ELR (cell line): ENCODE data around the gene ZNF385B.
A peak's percentile ranks its signal among the peaks of the same experiment; 100 is the strongest.
"Not testable (repeated sequence)": the region's sequence is repeated elsewhere in the genome, so short reads cannot be mapped to it uniquely, and the experiment has no call there.

Source experiments
- DNase-seq: peaks from one replicate; pipeline ENCODE4 v3.0.0-alpha.2; 2015; ENCODE audit warnings: low read depth

Gene ZNF385B

DNA sequence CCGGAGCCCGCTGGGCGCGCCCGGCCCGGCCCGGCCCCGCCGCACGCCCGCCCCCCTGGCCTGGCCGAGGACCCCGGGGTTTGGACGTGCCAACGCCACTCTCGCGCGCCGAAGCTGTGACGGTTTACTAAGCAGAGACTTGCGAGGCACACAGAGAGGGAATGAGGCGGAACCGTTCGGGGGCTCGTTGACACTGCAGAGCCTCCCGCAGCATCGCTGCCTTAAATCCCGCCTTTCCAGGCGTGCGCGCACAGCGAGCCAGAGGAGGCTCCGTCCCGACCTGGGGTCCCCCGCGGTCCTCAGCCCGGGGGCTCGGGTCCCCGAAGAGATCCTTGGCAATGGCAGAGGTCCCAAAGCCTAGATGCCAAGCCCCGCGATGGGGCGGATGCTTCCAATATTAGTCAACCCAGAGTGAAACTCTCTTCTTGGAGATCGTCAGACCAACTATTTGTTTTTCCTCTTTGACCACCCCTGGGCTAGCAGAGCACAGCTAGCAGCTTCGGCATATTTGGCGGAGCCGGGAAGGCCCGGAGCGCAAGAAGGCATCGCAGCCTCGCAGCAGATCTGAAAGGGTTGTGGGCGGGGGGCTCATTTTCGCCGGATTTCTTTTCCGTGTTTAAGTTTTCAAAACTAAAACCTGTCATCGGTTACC is at the start of gene ZNF385B:
TSS of gene ZNF385B (minus strand) at position 197 of the 652 bp plus-strand sequence.
- DNase-seq = peak; percentile 56

DNA sequence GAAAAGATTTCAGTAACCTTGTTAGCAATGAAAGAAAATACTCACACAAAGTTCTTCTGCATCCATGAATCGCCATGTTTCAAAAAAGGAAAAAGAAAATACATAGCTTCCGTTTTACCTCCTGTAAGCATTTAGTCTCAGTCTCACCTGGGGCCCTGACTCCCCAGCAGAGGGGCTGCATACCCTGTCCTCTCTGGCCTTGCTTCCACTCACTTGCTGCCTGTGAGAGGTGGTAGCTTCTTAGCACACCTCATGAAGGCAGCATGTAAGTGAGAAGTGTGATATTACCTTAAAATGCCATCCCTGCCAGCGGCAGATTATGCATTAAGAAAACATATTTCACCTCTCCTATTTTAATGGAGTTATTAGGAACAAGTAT is 49.3 kb upstream of the ZNF385B start:
- no peak for DNase-seq

DNA sequence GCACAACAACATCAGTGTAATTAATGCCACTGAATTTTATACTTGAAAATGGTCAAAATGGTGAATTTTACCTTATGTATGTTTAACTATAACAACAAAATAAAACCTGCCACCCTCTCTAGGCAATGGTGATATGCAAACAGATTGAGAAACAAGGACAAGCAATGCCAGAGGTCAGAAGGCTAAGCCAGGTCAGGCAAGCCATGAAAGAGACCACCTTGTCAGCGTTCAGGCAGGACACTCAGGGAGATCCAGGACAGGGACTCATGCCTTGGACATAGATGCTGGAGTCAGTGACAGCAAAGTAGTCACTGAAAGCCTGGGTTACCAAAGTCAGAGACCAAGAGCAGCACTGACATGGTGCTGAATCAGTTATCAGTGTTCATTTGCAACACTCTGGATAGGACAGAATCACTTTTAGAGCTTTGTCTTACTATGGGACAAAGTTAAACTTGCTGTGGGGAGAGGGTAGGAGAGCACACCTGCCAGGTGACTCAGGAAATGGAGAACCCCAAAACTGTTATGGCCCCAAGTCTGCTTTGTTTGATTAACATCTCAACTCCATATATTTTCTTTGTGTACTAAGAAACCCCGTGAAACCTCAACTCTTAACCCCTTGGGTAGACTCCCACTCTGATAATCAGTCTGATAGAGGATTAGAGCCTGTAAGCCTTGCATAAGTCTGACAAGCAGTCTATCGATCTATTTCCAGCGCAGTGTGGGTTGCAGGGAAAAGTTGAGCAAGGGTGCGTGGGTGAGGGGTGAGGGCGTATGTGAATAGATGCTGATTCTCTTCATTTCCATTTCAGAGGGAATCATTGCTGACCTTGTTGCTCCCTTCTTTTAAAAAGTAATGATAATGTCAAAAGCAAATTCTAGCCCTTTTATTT is 48.7 kb upstream of the ZNF385B start:
- DNase-seq = no peak

DNA sequence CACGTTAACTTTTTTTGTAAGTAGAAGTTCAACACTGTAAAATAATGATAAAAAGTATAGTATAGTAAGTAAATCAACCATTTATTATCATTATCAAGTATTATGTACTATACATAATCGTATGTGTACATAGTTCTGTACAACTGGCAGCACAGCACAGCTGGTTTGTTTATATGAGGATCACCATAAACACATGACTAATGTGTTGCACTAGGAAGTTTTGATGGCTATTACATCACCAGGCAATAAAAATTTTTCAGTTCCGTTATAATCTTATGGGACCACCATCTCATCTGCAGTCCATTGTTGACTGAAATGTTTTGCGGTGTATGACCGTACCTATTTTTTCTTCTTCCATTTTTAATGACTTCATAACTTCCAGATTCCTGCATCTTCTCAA is 39.2 kb upstream of the ZNF385B start:
- peak; percentile 57 for DNase-seq

DNA sequence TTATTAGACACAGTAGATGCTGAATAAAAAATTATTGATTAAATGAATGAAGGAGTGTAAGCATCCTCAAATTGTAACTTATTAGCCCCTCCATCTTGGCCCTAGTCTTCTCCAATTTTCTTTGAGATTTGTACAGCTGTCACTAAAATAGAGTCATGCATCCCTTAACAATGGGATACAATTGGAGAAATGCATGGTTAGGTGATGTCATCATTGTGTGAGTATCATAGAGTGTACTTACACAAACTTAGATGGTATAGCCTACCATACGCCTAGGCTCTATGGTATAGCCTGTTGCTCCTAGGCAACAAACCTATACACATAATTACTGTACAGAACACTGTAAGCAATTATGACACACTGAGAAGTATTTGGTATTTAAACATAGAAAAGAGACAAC is 38.3 kb upstream of the ZNF385B start:
- no peak for DNase-seq

DNA sequence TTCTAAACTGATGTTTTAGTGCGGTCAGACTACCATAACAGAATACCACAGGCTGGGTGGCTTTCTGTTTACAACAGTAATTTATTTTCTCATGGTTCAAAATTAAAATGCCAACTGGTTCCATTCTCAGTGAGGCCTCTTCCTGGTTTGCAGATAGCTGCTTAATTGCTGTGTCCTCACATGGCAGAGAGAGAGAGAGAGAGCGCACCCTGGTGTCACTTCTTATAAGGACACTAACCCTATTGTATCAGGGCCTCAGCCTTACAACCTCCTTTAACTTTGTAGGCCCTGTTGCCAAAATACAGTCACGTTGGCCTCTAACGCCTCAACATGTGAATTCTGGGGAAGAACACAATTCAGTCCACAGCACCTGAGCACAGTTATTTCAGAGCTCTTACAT is 37.5 kb upstream of the ZNF385B start:
- peak; percentile 64 for DNase-seq

DNA sequence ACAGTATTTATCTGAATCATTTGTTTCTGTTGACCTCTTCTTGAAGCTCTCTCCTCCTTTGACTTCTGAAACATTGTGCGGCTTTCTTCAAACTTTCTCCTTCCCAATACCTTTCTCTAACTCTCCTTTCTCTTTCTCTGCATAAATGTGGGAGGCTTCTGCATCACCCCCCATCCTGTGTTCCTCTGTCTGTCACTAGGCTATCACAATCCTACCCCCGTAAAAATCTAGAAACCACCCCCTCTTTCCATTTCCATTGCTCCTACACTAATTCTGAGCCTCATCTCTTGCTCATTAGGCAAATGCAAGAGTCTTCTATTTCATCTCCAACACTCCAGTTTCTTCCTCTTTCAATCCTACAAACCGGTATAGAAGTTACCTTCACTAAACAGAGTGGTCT is 32.2 kb upstream of the ZNF385B start:
- DNase-seq = no peak

DNA sequence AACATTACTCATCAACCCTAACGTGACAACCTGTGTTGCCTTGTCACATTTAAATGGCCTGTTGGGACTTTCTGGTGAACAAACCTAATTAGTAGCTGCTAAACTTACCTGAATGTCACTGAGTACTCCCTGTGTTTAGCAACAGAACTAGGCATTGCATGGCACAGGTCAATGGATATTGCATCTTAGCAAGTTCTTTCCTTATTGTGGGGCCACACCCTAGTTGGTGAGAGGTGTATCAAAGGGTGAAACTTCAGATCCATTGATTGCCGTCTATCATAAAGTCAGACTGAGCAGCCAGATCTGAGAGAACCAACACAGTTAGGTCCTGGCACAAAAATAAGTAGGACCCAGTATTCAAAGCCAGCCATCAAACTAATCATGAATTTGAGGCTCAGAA is 29.8 kb upstream of the ZNF385B start:
- no peak for DNase-seq

DNA sequence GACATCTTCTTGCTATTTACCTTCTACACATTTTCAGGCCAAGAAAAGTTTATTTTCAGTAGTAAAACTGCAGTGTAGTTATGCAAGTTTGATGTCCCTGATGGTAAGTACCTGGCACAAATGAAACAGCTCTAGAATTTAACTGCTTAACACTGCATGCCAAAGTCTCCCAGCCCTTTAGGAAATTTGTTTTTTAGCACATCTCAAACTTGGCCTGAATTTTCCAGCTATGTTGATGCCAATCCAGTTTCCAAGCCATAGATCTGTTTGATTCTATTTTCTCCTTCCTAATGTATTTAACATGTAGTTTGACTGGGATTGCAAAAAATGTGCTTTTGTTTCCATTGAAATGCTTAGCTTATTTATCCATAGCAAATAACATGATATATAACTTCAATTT is 29.3 kb upstream of the ZNF385B start:
- DNase-seq = no peak

DNA sequence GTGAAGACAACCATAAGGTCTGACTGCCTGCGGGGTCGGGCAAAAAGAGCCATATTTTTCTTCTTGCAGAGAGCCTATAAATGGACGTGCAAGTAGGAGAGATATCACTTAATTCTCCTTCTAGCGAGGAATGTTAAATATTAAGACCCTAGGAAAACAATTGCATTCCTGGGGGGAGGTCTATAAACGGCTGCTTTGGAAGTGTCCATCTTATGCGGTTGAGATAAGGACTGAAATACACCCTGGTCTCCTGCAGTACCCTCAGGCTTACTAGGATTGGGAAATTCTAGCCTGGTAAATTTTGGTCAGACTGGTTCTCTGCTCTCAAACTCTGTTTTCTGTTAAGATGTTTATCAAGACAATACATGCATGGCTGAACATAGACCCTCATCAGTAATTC is 27.2 kb upstream of the ZNF385B start:
- not testable (repeated sequence) for DNase-seq

DNA sequence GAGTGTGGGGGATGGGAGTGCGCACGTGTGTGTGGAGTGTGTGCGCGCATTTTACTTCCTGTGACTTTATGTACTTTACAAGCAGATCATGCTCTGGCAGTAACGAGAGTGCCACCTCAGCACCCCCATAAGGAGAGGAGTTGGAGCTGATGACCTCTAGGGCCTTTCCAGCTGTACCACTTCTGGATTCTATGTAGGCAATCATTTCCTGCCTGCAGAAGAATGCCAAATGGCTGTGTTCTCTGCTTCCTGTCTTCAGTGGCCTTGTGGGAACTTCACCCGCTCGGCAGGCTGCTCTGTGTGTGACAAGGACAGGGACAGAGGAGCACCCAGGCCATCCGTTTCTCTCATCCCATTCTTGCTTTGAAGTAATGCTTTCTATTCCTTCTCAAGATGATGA is 22.8 kb upstream of the ZNF385B start:
- DNase-seq = no peak

DNA sequence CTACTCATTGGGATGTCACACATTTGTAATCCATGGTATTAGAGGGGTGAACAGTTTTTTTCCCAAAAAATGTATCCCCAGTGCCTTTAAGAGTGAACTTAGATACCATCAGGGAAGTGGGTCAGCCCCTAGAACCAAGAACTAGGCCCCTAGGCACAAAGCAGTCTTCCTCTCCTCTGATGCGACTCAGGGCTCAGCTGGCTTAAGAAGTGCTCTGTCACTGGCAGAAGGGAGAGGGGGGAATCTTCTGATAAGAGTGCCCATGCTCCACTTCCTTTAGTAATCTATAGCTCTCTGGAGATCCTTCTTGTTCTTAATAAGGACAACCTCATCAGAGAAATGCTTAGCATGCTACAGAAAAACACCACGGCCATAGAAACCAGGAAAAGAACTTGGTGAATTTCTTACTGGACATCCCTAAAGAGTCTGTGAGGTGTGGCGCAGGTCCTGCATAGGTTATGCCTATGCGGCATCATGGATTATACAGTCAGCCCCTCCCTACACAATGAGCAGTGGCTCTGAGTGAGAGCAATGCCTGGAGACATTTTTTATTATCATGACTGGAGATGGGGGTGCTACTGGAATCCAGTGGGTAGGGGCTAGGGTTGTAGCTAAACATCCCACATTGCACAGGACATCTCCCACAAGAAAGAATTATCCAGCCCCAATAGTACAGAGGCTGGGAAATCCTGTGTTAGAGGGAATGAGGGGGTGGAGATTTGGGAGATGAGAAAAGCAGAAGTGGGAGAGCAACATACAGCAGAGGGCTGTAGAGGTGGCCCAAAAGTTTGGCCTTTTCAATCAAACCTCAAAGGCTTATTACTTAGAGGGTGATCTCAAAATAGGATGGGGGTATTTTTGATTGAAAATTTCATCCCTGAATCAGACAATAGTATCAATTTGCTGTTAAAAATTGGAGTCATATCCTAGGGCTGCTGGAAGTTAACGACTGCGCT is 21.7 kb upstream of the ZNF385B start:
- DNase-seq = no peak

DNA sequence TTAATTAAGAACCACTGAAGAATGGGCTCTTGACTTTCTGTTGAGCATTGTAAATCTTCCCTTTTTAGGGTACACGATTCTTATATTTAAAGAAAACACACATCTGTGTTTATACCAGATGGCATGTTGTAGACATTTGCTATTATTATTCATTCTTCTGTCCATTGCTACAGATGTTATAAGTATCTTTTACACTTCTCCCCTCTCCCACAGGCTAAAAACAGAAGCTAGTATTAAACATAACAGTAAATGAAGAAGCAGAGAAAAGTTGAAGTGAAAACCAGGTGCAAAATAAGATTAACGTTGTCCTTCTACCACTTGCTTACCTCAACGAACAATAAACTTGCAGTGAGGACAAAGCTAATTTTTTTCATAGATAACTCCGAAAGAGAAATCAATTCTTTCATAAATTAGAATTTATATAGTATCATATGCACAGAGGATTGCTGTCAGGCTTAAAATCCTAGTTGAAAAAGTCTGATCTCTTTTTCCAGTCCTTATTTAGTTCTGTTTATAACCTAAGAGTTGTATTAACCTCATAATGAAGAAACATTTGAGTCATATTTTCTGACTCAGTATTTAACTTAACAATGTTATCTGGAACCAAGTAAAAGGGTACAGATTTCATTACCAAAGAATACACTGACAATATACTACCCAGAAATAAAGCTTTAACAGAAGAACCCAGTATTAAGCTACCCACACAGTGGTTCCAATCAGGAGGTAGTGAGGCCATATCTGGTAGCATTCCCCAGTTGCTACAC is 16.4 kb upstream of the ZNF385B start:
- peak; percentile 20 for DNase-seq

DNA sequence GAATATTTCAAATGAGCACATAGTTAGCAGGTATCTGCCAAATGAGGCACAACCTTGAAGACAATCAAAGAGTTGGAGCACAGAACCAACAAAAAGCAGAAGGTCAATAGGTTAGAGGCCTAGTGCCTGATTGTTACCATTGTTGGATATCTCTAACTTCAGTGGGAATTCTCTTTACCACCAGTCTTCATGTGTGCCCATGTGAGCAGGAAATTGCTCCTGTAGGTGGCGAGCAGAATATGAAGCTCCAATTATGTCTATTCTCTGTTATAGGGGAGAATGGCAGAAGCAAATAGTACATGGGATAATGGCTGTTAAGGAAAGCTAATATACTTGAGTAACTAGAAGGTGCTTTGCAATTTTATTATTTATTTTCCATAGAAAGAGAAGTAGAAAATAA is 14.9 kb upstream of the ZNF385B start:
- DNase-seq = no peak

DNA sequence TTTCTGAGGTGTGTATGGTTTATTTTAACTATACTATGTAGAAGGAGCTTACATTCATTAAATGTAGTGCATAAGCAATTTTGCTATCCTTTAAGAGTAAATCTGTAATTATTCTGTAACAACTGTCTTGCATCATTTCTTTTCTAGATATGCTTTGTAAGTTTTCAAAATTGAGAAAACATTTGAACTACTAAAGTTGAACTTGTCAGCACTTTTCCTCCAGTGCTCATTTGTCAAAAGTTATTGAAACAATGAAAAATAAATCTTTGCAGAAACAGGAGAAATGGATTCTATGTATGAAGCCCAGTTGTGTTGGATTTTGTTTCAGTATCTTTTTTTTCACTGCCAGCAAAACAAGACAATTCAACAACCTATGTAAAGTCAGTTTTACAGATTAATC is 14.5 kb upstream of the ZNF385B start:
- no peak for DNase-seq

DNA sequence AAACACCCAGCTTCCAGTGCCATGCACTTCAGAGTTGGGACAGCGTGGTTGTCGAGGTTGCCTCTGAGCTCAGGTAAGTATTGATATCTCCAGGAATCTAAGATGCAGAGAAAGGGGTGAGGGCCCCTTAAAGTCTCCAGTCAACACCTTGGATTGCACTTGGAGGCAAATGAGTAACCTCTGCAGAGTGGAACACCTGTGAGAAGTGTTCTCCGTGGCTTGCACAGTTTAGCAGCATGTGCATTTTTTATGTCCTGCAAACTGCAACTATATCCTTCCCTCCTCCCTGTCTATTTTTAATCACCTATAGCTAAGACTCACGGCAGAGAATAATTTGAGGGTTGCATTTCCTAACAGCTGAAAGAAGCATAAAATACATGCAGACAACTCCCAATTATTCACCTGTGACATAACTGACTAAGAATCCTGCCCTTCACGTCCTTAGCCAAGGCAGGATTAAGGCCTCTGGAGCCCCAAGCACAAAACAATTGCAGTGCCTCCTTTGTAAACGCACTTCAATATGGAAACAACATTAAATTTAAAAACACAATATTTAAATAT is 1.6 kb upstream of the ZNF385B start:
- no peak for DNase-seq

DNA sequence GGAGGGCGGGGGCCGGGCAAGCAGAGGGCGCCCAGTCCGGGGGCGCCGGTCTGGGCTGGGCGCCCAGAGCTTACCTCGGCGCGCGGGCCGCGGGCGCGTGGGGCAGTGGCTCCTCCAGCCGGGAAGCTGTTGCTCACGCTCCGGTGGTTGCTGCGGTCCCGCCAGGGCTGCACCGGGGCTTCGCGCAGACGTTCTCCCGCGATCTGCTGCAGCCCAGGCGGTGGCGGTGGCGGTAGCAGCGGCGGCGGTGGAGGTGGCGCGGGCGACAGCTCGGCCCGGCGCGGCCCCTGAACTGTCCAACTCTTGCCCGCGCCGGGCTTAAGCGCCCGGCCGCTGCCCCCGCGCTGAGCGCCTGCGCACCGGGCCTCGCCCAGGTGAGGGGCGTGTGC is 391 bp downstream of the ZNF385B start:
- peak; percentile 43 for DNase-seq

DNA sequence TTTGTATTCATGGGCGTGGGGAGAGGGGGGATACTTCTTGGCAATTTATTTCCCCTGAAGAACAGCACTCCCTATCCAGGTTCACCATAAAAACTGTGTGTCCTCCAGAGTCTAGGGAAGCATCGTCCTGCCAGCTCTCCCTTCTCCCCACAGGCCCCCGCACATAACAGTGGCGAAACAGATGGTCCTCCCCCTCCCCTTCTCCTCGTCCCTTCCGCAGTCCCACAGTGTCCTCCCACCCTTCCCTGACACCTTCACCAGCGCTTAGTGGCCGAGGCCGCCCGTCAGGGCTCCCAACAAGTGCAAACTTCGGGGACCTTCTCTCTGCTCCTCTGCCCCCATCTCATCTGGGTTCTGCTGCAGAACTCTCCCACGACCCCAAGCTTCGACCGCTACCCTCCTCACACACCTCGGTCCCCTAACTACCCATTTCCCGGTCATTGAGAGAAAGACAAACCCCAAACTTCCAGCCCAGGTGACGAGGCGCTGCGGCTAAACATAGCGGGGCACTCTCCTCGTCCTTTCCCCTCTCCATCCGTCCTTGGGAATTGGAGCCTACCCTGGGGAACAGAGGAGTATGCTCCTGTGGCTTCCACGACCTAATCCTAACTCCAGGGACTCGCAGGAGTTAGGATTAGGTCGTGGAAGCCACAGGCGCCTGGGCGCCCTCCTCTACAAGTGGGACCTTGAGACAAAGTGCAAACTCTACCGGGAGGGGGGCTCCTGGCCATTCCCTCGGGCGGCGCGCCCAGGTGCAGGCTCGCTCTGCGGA is 971 bp downstream of the ZNF385B start:
- peak; percentile 8 for DNase-seq

DNA sequence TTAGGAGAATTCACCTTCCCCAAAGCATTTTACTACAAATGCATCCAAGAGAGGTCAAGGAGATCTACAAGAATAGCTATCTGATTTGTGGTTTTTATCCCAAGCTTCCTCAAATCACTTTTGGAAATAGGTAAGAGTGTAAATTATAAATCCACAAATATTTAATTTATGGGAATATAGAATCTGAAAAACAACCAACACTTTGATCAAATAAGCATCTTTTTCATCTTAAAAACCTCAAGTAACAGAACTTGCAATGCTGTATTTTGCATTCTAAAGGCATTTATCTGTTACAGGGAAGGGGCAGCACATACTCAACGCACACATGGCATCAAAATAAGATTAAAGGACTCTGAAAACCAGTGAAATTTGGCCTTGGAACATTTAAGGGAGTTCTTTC is 1.9 kb downstream of the ZNF385B start:
- no peak for DNase-seq

DNA sequence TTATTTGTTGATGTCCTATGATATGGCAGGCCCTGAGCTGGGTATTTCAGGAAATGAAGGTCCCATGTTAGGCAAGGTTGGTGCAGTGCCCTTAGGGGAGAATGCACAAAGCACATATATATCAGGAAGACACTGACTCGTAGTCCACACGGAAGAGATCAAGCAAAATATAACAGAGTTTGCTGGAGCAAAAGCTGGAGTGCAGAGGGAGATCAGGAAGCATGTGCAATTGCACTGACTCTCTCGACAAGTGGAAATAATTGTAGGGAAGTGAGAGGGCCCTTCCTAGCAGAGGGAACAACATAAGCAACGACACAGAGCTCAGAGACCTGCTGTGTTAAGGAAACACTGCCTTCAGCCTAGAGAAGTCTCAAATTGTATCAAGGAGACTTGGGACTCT is 4.2 kb downstream of the ZNF385B start:
- DNase-seq = no peak

DNA sequence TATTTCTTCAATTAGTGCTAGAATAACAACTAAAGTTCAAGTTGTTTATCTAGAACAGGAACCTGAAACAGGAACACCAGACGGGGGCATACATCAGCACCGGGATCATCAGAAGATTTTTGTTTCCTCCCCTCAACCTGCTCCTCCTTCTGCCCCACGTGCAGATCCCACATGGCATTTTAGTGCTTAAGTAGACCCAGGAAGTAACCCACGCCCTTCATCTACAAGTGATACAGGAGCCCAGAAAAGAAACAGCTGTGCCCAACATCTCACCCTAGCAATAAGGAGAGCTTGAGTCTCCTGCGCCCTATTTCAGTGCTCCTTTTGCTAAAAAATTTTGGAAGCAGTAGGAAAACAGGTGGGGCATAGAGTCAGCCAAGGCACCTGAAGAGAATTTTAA is 5.2 kb downstream of the ZNF385B start:
- DNase-seq = no peak
